Measurements from ENCODE around the gene ASCL1.

DNA sequence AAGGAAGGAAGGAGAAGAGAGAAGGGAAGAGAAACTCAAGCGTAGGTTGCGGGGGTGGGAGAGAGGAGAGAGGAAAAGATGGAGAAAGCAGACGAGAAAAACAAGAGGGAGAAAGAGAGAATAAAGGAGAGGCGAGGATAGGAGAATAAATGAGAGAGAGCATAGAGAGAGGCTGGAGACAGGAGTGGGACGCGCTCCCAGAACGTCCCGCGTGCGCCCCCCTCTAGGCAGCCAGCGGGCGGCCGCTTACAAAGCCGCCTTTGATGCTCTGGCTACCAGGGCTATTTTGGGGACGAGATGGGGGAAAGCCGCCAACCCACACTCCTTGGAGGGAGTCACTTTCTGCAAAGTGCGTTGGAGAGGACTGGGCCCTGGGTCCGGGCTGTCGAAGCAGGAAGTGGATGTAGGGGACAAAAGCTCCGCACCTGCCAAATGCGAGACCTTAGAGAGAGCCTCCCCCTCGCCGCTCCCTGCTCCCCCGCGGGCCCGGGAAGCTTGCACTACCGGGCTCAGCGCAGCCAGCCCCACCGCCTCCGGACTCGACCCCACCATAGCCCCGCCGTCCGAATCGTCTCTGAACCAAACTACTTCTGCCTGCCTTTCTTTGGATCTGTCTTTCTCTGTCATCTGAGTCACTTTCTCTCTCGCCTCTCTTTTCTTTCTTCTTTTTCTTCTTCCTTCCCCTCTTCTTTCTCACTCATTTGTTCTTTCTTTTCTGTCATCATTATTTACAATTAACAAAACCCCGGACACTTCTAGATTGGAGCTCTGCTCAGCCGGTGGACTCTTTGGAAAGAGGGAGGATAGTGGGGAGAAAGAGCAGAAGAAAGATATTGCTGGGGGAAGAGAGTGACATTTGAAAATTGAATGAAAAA is 8.0 kb downstream of the ASCL1 start:
- TF ChIP-seq, protein P1, sequence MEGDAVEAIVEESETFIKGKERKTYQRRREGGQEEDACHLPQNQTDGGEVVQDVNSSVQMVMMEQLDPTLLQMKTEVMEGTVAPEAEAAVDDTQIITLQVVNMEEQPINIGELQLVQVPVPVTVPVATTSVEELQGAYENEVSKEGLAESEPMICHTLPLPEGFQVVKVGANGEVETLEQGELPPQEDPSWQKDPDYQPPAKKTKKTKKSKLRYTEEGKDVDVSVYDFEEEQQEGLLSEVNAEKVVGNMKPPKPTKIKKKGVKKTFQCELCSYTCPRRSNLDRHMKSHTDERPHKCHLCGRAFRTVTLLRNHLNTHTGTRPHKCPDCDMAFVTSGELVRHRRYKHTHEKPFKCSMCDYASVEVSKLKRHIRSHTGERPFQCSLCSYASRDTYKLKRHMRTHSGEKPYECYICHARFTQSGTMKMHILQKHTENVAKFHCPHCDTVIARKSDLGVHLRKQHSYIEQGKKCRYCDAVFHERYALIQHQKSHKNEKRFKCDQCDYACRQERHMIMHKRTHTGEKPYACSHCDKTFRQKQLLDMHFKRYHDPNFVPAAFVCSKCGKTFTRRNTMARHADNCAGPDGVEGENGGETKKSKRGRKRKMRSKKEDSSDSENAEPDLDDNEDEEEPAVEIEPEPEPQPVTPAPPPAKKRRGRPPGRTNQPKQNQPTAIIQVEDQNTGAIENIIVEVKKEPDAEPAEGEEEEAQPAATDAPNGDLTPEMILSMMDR (conservative IDR thresholded peaks at IDR 0.05 in 1 of 2, IDR thresholded peaks at IDR 0.05 in 1 of 2; ENCODE audit: low read depth in 1 of 2, low read length in 2 of 2) = no peak
- TF ChIP-seq EZH2 (IDR thresholded peaks at IDR 0.05; ENCODE audit: low read length, missing control alignments) = no peak

Measured in fibroblast of lung (primary cell).